ENCODE measurements around the gene TP53I13.

TP53I13 gene

GRCh38 chr17:29592850-29593551 is 24.5 kb downstream of the TP53I13 start, which contains the start of gene ANKRD13B:
ANKRD13B (plus strand) TSS chr17:29593132; CDS start chr17:29593622, 490 bp downstream.
- DNase-seq (ENCODE audit: low read depth): no peak
- H3K4me3 ChIP-seq (replicated peaks; ENCODE audit: low read depth, low read length): peak within 1 kb of the TSS; percentile 57
- TF ChIP-seq CTCF (IDR thresholded peaks at IDR 0.05; ENCODE audit: low read length, missing control alignments): no peak

GRCh38 chr17:29593591-29594518 is 25.4 kb downstream of the TP53I13 start:
- H3K4me3 ChIP-seq (replicated peaks; ENCODE audit: low read depth, low read length): peak overlapping the region; percentile 57
- peak; percentile 12 for TF ChIP-seq CTCF (IDR thresholded peaks at IDR 0.05; ENCODE audit: low read length, missing control alignments)
- no peak for DNase-seq (ENCODE audit: low read depth)

- no peak for TF ChIP-seq CTCF (IDR thresholded peaks at IDR 0.05; ENCODE audit: low read length, missing control alignments)
- no peak for DNase-seq (ENCODE audit: low read depth)
- no peak overlapping the region for H3K4me3 ChIP-seq (replicated peaks; ENCODE audit: low read depth, low read length)
These were observed 26.1 kb downstream of the TP53I13 start for GRCh38 chr17:29594519-29595090.

- no peak for TF ChIP-seq CTCF (IDR thresholded peaks at IDR 0.05; ENCODE audit: low read length, missing control alignments)
- peak; percentile 46 for DNase-seq (ENCODE audit: low read depth)
- no peak overlapping the region for H3K4me3 ChIP-seq (replicated peaks; ENCODE audit: low read depth, low read length)
These were observed 26.8 kb downstream of the TP53I13 start for GRCh38 chr17:29595107-29595942.

GRCh38 chr17:29595943-29596774 is 27.7 kb downstream of the TP53I13 start:
- DNase-seq (ENCODE audit: low read depth): no peak
- no peak overlapping the region for H3K4me3 ChIP-seq (replicated peaks; ENCODE audit: low read depth, low read length)
- no peak for TF ChIP-seq CTCF (IDR thresholded peaks at IDR 0.05; ENCODE audit: low read length, missing control alignments)

Measured in fibroblast of pulmonary artery (primary cell).